Breast epithelium (tissue), 3 donors: ENCODE measurements around the gene PPP1R1C.

ENCODE experiments used
- CTCF ChIP-seq, 3 donors: fragments of 450-650 bp; IDR thresholded peaks; one replicate each; pipeline ENCODE4 v1.5.1; 2016 to 2017; ENCODE audit warnings: antibody characterized with exemption in 3 of 3, mild to moderate bottlenecking in 3 of 3, moderate library complexity in 3 of 3
- POLR2A ChIP-seq: fragments of 450-650 bp; IDR thresholded peaks from one replicate; pipeline ENCODE4 v1.6.1; 2016; ENCODE audit warnings: antibody characterized with exemption, mild to moderate bottlenecking, moderate library complexity

DNA sequence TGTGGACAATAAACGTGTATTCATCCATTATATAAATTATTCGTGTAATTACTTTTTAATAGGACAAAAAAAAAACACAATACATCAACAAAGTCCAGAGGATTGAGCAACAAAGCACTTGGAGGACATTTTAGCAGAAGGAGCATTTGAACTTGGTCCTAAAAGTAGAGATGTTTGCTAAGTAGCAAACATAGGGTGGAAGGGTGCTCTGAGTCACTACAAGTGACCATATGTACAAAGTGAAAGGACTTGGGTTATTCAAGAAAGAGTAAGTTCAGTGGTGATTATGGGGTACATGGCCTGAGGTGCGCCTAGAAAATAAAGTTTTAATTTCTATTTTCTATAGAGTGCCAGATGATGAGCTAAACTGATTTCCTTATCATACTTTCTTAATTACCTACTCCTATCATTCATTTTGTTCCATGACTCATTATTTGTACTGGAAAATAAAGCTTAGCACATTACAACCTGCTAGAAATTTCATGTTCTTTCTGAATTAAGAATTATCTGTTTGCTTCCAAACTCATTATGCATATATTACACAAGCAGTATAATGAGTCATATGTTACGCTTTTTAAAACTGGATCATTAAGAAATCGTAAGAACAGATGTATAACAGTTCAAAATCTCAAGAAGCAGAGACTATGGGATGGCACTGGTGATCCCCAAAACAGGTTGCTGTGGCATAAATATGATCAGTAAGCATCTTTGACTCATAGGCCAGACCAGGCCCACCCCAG lies 13.1 kb upstream of the PPP1R1C start:
- no peak for TF ChIP-seq CTCF (IDR thresholded peaks at IDR 0.05)
- no peak for TF ChIP-seq POLR2A
